HG03460 (cell line): Measurements from ENCODE around the gene CPT1B.
"Not testable (repeated sequence)": the region's sequence is repeated elsewhere in the genome, so short reads cannot be mapped to it uniquely, and the experiment has no call there.

Experiments used
- ATAC-seq: cut with Tn5 transposase; IDR thresholded peaks from one replicate; pipeline ENCODE4 v1.9.1; 2021; ENCODE audit not compliant: unreplicated experiment

CPT1B gene

GRCh38 chr22:50577987-50578775 is at the start of gene CPT1B:
Gene CPT1B, minus strand, starts transcription at chr22:50578427. Its CDS starts 512 bp downstream, at chr22:50577915.
- ATAC-seq = no peak

DNA sequence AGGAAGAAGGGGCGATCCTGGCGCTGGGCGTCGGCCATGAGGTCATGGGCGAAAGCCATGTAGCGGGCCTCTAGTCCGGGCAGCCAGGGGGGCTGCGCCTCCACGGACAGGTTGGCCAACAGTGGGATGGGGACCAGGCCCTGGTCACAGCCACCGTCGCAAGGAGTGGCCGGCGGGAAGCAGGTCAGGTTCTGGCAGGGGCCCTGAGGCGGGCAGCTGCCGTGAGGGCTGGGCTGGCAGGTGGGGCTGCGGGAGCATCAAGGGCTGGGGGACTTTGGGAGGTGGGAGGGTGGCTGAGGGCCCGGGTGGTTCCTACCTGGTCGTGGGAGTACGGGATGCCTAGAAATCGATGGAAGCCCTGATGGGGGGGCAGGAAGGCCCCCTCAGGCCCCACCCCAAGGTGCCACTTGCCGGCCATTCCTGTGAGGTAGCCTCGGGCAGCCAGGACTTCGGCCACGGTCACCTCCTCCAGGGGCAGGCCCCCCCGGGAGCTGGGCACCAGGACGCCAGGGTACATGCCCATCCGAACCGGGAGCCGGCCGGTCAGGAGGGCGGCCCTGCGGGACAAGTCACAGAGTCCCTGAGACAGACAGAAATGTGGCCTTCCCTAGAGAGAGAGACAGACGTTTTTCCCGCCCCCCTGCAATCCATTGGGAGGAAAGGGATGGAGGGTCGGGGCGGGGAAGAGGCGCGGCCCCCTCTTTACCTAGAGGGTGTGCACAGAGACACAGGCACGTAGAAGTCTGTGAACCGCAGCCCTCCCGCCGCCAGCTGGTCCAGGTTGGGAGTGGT is 48.8 kb upstream of the CPT1B start:
- no peak for ATAC-seq

- ATAC-seq = no peak
These were observed 48.2 kb upstream of the CPT1B start for GRCh38 chr22:50626314-50626849.

DNA sequence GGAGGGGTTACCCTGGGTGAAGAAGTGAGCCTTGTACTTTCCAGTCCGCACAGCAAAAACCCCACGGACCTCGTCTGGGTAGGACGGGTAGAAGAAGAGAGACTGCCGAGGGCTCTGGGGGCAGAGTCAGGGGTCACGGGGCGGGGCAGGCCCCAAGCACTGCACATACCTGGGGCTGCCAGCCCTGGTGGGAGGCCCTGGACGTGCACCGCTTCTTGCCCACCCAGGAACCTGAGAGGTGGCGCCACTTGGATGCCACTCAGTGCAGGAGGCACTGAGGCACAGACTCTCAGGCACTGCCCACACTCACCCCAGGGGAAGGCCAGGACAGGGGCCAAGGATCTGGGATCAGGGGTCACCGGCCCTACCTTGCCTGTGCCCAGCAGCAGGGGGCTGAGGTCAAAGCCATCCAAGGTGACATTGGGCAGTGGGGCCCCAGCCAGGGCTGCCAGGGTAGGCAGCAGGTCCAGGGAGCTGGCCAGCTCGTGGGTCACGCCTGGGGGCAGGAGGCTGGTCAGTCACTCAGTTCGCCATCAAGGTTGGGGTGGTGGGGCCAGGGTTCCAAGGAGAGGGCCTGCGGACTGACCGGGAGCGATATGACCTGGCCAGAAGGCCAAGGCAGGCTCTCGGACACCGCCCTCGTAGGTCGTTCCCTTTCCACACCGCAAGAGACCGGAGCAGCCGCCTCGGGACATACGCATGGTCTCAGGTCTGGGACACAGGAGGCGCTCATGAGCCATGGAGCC is 47.5 kb upstream of the CPT1B start:
- no peak for ATAC-seq

DNA sequence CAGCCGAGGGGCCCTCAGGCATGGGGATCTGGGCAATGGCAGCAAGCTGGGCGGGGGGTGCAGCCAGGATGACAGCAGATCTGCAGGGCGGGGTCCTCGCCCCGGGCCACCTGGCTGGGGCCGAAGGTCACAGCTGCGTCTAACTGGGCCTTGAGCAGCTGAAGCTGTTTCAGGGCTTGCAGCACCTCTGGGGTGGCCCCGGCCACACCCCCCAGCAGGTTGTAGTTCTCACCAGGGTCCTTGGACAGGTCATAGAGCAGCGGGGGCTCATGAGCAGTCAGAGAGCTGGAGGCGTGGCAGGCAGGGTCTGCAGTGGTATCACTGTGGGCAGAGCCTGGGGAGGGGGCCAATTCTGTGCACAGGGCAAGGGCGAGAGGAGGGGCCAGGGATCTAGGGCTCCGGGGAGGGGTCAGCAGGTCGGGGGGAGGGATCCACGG is 46.9 kb upstream of the CPT1B start:
- ATAC-seq = no peak

- no peak for ATAC-seq
These were observed 46.3 kb upstream of the CPT1B start for GRCh38 chr22:50624347-50625130.

DNA sequence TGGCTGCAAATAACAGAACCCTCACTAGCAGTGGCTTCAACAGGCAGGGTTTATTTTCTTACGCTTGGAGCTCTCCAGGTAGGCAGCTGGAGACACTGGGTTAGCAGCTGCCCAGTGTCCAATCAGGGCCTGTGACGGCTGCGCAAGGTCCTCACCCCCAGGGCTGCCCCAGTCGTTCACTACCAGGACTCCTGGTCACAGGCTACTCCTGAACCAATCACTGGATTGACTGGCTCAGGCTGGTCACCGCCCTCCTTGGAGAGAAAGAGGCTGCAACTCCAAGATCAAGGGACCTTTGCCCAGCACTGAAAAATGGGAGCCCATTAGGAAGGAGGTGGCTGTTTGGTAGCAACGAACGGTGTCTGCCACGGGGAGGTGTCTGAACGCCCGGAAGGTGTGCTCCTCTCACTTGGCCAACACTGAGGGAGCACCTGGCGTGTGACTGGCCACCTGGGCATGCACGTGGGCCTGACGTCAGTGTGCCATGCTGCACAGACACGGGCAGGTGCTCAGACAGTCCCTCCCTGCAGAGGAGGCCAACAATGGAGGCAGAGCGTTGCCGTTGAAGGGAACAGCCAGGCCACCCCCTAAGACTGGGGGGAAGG is 44.6 kb upstream of the CPT1B start:
- no peak for ATAC-seq

GRCh38 chr22:50621948-50622722 is 43.9 kb upstream of the CPT1B start:
- ATAC-seq = no peak

DNA sequence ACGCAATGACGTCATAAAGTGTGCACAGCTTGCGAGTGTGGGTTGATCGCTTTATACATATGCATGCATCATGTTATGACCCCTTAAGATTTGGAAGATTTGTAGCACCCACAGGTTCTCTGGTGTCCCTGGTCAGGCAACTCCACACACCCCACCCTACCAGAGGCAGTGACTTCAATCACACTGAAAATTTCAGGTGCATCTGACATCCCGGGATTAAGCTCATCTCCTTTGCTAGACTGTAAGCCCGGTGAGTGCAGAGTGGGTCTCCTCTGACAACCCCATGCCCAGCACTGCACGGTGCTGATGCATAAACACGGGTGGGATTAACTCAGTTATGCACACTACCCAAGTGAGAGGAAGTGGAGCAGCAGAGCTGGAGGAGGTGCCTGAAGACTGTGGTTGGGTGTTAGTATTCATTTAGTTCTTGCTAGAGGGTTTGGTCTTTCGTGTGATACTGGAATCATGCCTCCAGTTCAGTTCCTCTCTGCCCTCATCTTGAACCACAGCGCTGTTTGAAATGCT is 43.2 kb upstream of the CPT1B start:
- no peak for ATAC-seq

DNA sequence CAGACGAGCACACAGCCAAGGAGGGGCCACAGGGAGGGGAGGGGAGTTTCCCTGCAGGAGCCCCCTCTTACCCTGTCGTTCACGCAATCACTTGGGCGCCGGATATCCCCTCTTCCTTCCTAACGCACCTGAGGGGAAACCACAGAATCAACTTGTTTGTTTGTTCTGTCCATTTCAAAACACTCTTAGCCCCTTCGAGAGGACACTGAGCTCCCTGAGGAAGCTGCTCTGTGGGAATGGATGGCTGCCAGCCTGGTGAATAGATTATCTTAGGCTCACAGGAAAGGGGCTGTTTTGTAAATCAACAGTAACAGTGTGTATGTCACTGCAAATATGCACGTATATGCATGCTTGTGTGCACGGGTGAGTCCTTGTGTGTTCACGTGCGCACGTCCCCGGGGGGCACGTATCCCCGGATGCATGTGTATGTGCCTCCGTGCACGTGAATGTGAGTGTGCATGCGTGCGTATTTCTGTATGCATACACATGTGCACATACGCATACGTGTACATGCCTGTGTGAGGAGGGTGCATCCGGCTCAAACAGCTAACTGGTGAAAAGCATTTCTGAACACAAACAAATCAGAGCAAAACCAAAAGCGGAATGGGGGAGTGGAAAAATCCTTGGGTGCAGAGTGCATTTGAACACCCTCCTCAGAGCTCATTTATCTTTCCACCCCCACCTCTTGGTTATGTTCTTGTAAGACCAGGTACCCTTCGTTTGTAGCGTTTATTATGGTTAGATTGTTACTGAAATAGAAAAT is 42.5 kb upstream of the CPT1B start:
- peak; percentile 55 for ATAC-seq

DNA sequence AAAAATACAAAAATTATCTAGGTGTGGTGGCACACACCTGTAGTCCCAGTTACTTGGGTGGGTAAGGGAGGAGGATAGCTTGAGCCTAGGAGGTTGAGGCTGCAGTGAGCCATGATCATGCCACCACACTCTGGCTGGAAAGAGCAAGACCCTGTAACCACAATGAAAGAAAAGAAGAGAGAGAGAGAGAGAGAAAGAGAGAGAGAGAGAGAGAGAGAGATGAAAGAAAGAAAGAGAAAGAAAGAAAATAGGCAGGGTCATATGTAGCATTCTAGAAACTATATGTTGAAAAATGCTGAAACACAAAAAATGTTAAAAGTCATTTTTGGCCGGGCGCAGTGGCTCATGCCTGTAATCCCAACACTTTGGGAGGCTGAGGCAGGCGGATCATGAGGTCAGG is 36.1 kb upstream of the CPT1B start:
- not testable (repeated sequence) for ATAC-seq

DNA sequence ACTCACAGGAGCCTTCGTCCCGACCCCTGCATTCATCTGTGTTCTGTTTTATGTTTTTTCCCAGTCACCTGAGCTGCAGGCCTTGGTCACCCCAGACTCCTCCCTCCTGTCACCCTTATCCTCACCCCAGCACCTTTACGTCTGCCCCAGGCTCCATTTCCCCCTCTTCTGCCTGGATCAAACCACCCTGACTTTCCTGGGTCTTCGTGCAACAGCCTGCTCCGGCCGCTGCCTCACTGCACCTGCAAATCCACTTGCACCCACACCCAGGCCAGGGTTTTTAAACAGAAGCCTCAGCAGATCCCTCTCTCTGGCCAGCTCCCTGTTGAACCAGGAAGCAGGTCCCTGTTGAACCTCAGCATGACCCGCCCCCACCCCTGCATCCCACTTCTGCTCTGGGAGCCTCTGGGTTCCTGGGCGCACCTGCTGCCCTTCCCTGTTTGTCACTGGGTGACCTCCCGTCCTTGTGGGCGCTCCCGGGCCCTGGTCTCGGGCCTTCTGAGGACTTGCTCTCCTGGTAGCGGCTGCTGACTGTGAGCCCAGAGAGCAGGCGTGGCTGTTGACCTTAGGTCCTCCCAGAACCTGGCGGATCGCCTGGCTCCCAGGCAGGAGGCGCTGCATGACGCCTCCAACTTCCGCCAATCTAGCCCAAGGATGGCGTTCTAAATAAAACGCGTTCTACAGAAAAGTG is 35.2 kb upstream of the CPT1B start:
- ATAC-seq = no peak

- ATAC-seq = no peak
These were observed 34.4 kb upstream of the CPT1B start for GRCh38 chr22:50612528-50613221.

DNA sequence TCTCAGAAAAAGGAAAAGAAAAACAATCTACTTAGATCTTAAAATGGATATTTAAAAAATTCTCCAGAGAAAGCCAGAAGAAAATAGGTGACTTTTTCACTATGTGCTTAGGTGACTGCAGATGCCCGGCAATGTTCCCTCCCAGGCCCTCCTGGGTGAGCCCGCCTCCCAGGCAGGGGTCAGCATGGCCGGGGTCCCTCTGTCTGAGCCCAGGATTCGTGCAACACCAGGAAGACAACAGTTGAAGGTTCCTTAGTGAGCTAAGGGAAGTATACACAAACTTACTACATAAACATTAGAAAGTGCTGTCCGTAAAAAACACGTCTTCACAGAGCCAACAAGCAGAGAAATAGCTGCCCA is 33.9 kb upstream of the CPT1B start:
- ATAC-seq = no peak

- no peak for ATAC-seq
These were observed 33.3 kb upstream of the CPT1B start for GRCh38 chr22:50611341-50612060.

DNA sequence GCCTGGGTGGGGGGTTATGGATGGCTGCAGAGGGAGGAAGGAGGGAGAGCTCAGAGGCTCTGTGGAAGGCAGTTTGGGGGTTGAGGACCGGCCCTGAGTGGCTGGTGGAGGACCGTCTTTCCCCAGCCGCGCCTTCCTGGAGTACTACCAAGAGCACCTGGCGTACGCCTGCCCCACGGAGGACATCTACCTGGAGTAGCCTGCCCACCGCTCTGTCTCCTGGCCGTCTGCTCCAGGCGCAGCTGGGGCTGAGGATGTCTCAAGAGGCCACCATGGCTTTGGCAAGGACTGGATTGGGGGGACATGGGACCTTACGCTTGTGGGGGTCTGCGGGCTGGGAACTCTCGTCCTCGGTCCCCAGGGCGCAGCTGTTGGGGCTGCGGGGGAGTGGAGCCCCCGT is 32.4 kb upstream of the CPT1B start:
- no peak for ATAC-seq

GRCh38 chr22:50610041-50610451 is 31.8 kb upstream of the CPT1B start:
- no peak for ATAC-seq
